Psoas muscle (tissue), 8 donors: ENCODE results near the gene S1PR3. TPM values are rescaled to one million over a fixed set of nuclear protein-coding genes. Genes with fewer than 3 reads are reported as not detected.
A peak's percentile ranks its signal among the peaks of the same experiment; 100 is the strongest.
"Not testable (repeated sequence)": the region's sequence is repeated elsewhere in the genome, so short reads cannot be mapped to it uniquely, and the experiment has no call there.

Experiments
- ATAC-seq, 4 donors: fragments of 200-7000 bp; cut with Tn5 transposase; one replicate each; pipeline ENCODE4 v1.9.1; 2020; ENCODE audit warnings: moderate library complexity in 3 of 4, mild to moderate bottlenecking in 2 of 4
- DNase-seq, 2 donors: peaks; one replicate each; pipeline ENCODE4 v3.0.0-alpha.2; 2020
- H3K27ac ChIP-seq: fragments of 200-600 bp; one replicate; pipeline ENCODE4 v1.8.0; 2022
- H3K27me3 ChIP-seq, 3 donors: fragments of 200-600 bp in 1 of 3; one replicate each; pipeline versions ENCODE4 v1.6.1 to v1.8.0; 2013 to 2022; ENCODE audit warnings: low read length in 2 of 3, mild to moderate bottlenecking in 2 of 3, moderate library complexity in 1 of 3; ENCODE audit not compliant: insufficient read depth in 3 of 3
- H3K36me3 ChIP-seq, 2 donors: fragments of 200-600 bp in 1 of 2; one replicate each; pipeline versions ENCODE4 v1.6.1 to v1.8.0; 2013 to 2022; ENCODE audit warnings: low read depth in 1 of 2, mild to moderate bottlenecking in 1 of 2, moderate library complexity in 1 of 2; ENCODE audit not compliant: insufficient read depth in 1 of 2
- H3K4me1 ChIP-seq: fragments of 200-600 bp; one replicate; pipeline ENCODE4 v1.8.0; 2022
- H3K4me3 ChIP-seq: fragments of 200-600 bp; one replicate; pipeline ENCODE4 v1.8.0; 2022; ENCODE audit warnings: mild to moderate bottlenecking
- H3K9me3 ChIP-seq: fragments of 200-600 bp; one replicate; pipeline ENCODE4 v1.8.0; 2022
- CTCF ChIP-seq: fragments of 200-600 bp; IDR thresholded peaks from one replicate; pipeline ENCODE4 v1.8.0; 2022; ENCODE audit warnings: antibody characterized with exemption
- WGBS, 3 donors: extraction: QIAGEN DNeasy Blood & Tissue Kit; methylation state at CpG; one replicate each; pipeline versions ENCODE4 v1.1.6 to v1.1.7; 2013; 5-methylcytosine and 5-hydroxymethylcytosine counted together
- intact Hi-C, 2 donors: fragments of 100-400 bp; cut with DNase I; formaldehyde crosslinking; loops; one replicate each; pipeline versions ENCODE4 v1.11.0 to v1.14.2; 2022
- long read RNA-seq, 2 donors: library from polyadenylated mRNA; unstranded; transcript quantifications; one replicate each; pipeline ENCODE4 v2.0.0, GENCODE V29; 2021
- polyA plus RNA-seq, 3 donors: library from polyadenylated mRNA; stranded (reverse); fragments of 200-250 nt; gene quantifications; one replicate each; pipeline ENCODE4 v1.2.3, GENCODE V29; 2013
- total RNA-seq, 4 donors: library from RNA; stranded (reverse); fragmentation: NEBNext Ultra II Directional in 2 of 4; extraction: Animal tissue kit (Norgen Biotek cat#: 25700) in 2 of 4; gene quantifications; one replicate each; pipeline versions ENCODE4 v1.2.1 to v1.2.4, GENCODE V29; 2021 to 2023
- donor health status: healthy with polysubstance abuse.
- donor health status: DM: no; HTN: no; CAD: no; lungs with moderate emphysema.
- donor health status: Bipolar disorder and iron deficiency.
- donor health status: healthy.
- donor health status: DM: yes; HTN: yes; CAD: no.
- donor health status: DM: no; HTN: no; CAD: no.
- donor health status: DM: no; HTN: no; CAD: no.
- donor health status: DM: yes; HTN: yes; CAD: no.

S1PR3 gene
- total RNA-seq (1 to 10 TPM; 4.3 to 5.2 (median 4.9) TPM), polyA plus RNA-seq (1 to 10 TPM; 2.3 to 4.7 (median 4.2) TPM)
- long read RNA-seq, donor 1, full-length matches to known transcripts = 2 of 2 reads
- long read RNA-seq, donor 1, partial matches to known transcripts = 0 of 2 reads
- long read RNA-seq, donor 1, other reads (novel, unspliced or antisense) = 0 of 2 reads
- long read RNA-seq, donor 2, full-length matches to known transcripts = 13 of 13 reads
- long read RNA-seq, donor 2, partial matches to known transcripts = 0 of 13 reads
- long read RNA-seq, donor 2, other reads (novel, unspliced or antisense) = 0 of 13 reads

DNA sequence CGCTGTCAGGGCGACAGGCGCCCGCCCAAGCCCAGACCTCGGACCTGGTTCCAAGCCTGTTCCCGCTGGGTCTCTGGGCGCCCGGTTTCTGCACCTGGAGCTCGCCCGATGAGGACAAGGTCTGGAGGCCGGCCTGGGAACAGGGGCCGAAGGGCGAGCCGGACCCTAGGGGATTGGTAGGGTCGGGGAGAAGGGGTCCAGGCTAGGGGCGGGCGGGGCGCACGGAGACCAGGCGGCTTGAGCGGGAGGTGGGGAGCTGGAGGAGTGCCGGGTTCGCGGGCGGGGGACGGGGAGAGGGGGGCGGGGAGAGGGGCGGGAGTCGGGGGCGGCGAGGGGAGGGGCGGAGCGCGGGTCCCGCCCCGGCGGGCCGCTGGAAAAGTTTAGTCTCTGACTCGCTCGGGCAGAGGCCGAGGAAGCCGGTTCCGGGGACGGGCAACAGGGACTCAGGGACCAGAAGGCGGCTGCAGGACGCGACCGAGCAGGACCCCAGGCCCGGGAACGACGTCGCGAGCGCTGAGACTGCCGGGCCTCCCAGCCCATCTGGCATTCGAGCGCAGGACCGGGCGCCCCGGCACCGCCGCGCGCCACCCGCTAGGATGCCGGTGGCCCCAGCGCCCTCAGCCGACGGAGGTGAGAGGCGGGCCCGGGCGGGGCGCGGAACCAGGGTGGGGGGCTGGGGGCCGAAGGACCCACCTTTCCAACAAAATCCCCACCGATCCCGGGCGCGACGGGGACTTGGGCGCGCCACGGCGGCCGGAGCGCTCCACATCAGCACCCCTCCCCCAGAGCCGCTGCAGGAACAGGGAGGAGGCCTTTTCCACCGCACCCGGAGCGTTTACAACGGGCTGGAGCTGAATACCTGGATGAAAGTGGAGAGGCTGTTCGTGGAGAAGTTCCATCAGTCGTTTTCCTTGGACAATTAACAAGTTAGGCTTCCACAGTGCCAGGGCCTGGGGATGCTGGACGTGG is at the start of gene S1PR3:
Gene S1PR3 (plus strand): TSS at position 403 of the 969 bp plus-strand sequence. CDS start 9,733 bp downstream, outside the sequence.
- peak; percentile 58 to 75 for DNase-seq
- Histone ChIP-seq H3K9me3 (no peaks in the 10 kb centered on the region), H3K4me3 (peak within 1 kb of the TSS; percentile 67), H3K36me3 (no peaks in the 10 kb centered on the region), H3K4me1 (no peaks in the 10 kb centered on the region), H3K27ac (peak within 1 kb of the TSS; percentile 36), H3K27me3 (peaks cover 0 to 42% (median 12%) of the 10 kb centered on the region in 3 donors)
- intact Hi-C loops = no loop called here
- WGBS, 3 donors = 1 to 6% (median 1%) methylated on average over 68 to 91 of the region's 94 CpGs
- peak in 3 of 4 donors; percentile 21 to 65 (median 46) for ATAC-seq
- no peak for TF ChIP-seq CTCF

DNA sequence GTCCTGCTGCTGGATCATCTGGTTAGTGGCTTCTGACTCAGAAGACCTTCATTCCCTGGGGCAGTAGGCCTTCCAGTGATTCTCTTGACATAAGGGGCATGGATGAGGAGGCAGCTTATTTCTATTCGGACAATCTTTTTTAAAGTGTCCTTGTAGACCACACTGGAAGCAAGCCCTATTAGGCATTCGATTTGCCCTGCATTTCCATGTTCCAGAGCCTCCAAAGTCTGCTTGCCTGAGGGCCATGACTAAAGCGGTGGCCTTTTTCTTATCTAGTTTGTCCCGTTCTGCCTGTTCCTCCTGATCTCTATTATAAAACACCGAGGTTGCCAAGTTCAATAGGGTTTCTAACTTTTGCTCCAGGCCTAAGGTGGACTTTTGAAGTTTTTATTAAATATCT is 49.7 kb upstream of the S1PR3 start:
- H3K4me1 ChIP-seq, ATAC-seq, H3K27me3 ChIP-seq, H3K36me3 ChIP-seq, H3K9me3 ChIP-seq, intact Hi-C loops, H3K4me3 ChIP-seq, DNase-seq, H3K27ac ChIP-seq: not testable (repeated sequence)
- 84 to 94% (median 85%) methylated on average over 5 of the region's 5 CpGs for WGBS, 3 donors

- Histone ChIP-seq H3K27me3 (no peaks in the 10 kb centered on the region), H3K27ac (no peak overlapping the region), H3K36me3 (no peaks in the 10 kb centered on the region), H3K9me3 (no peaks in the 10 kb centered on the region), H3K4me1 (no peaks in the 10 kb centered on the region), H3K4me3 (no peak overlapping the region)
- WGBS, 3 donors = 49 to 75% (median 62%) methylated on average over 1 of the region's 1 CpG
- no peak for TF ChIP-seq CTCF
- DNase-seq (no peak), ATAC-seq (no peak)
- intact Hi-C loops = no loop called here
Observed at GRCh38 chr9:88942411-88942810, 48.9 kb upstream of the S1PR3 start.

DNA sequence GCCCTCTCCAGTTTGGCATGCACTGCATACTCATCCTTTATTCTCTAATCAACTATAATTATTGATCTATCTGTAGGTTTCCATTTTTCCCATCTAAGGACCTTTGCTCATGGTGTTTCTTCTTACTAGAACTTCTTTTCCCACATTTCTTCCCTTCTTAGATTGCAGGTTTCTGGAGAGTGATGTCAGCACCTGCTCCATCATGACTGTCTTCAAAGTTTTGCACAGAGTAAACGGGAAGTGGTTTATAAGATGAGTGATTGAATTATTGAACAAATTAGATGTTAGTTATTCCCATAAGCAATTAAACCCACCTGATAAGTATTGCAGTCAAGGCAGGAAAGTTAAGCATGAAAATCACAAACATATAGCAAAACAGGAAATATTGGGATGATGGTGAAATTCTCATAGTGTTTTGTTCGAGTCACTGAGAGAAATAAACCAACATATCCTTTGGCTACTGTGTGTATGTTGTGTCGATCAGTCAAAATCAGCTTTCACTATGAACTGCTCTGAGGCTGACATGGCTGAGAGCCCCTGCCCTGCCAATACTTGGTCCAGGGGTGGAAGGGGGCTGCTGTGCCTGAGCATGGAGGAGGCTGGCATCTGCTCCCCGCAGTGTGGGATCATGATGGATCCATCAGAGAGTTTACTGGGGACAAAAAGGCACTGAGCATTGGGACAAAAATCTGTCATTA is 45.5 kb upstream of the S1PR3 start:
- intact Hi-C loops = no loop called here
- 68 to 79% (median 70%) methylated on average over 4 of the region's 4 CpGs for whole genome bisulfite sequencing, 3 donors
- no peak for DNase-seq

More for the DNA sequence above, 45.5 kb upstream of the S1PR3 start:
- Histone ChIP-seq H3K27ac (no peak overlapping the region), H3K4me1 (no peaks in the 10 kb centered on the region), H3K36me3 (no peaks in the 10 kb centered on the region), H3K27me3 (peaks cover 0 to 3% (median 0%) of the 10 kb centered on the region in 3 donors), H3K4me3 (no peak overlapping the region), H3K9me3 (no peaks in the 10 kb centered on the region)
- ATAC-seq = no peak
- TF ChIP-seq CTCF = no peak
